NCI-H1694 (cell line): ENCODE data around the gene KMO.

Experiments
- DNase-seq: peaks from one replicate; lab custom pipeline; 2025; lab: John Stamatoyannopoulos, UW

The KMO gene

GRCh38 chr1:241630005-241630404, 97.8 kb downstream of the KMO start:
- DNase-seq, result no peak

GRCh38 chr1:241630476-241630875, 98.3 kb downstream of the KMO start:
- DNase-seq, result no peak

- DNase-seq, result no peak
Observed at GRCh38 chr1:241630899-241631298, 98.7 kb downstream of the KMO start.

DNA sequence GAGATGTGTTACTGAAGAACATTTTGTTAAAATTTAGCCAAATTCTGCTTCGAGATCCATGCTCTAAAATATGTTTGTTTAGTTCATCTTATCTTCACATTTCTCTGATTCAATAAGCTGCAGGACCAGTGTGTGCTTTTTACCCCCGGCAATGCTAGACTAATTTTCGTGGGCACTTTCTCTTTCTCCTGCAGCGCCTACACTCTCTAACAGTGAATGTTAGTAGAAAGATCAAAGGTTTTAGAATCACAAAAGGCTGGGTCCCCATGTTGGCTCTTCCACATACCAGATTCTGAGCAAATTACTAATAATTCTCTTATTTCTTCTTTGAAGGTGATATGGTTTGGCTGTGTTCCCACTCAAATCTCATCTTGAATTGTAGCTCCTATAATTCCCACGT, 99.5 kb downstream of the KMO start:
- DNase-seq, result no peak

GRCh38 chr1:241632987-241633386, 100.8 kb downstream of the KMO start:
- no peak for DNase-seq

DNA sequence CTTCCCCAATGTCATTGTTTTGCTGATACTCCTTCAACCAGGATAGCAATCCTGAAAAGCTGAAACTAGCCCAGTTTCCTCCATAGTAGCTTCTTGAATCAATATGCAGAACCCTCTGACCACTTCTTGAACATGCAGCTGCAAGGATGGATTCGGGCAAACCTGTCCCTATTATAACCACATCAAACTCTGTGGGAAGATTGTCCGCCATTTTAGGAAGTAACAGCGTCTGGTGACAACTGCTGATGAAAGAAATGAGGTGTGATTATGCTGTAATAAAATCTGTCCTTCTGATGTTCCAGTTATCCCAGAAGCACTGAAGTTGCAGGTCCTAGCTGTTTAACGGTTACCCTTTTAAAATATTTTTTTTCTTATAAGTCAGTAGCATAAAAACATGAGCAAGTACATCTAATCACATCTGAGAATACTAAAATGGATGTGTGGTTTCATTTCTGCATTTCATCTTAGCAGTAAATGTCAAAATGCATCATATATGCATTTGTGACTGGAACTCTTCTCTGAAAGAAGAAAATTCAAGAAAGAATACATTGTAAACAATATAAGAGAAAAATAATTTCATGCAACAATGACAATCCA, 103.5 kb downstream of the KMO start:
- DNase-seq, result no peak

DNA sequence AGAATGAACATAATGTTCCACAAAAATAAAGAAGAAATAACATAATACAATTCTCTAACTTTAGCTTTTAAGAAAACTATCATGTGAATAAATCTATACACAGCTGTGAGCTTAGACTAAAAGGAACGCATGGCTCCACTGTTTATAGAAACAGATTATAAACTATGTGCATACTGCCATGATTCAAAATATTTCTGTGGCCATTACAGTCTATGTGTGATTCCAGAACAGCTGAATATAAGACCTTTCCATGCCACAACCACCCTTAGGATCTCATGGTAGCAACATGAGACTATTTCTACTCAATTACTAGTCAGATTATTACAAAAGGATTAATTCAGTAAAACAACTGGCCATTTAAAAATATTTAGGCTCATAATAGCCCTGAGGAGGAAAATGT, 104.1 kb downstream of the KMO start:
- DNase-seq, result no peak

DNA sequence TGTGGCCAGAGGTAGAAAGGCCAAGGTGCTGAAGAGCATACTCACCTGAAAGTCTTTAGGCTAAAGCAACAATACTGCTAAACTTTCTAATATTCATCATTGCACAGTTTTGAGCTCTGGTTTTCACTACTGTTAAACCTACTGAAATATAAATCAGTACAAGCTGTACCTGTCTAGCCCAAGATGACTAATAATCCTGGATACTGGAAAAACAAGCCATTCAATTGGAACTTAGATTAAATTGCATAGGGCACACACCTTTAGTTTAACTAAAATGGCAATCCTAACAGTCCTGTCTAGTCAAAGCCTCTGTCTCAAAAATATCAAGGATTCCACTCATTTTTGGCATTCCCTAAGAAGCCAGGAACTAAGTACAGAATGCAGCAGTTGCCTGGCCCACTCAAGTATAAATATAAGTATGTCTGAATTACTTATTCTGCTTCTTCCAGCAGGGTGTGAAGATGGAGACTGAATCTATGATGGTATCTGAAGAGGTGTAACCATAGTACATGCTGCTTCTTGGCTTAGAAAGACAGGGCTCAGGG, 104.9 kb downstream of the KMO start:
- DNase-seq, result no peak

GRCh38 chr1:241637604-241638003, 105.4 kb downstream of the KMO start:
- DNase-seq, result no peak

DNA sequence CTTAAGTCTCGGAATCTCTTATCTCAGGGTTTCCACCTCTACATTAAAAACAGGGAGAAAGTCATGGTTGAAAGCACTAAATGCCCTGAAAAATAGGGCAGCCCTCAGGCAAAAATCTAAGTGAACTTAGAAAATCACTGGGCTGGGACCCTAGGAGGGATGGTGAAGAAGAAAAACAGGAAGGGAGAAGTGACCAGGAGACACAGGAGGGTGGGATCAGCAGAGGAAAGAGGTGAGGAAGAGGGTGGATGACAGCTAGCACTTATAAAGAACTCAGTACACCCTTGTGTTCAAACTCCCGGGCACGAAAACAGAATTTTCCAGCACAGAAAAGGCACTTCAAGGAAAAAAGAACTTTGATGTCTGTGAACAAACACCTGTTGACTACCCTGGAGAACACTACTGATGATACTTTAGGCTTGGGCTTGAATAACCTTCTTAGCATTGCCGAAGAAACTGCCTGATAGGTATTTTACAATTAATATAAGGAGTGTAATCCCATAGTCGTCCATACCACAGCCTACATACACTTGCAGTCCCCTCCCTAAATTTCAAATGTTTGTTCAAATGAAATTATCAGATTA, 106.0 kb downstream of the KMO start:
- no peak for DNase-seq

DNA sequence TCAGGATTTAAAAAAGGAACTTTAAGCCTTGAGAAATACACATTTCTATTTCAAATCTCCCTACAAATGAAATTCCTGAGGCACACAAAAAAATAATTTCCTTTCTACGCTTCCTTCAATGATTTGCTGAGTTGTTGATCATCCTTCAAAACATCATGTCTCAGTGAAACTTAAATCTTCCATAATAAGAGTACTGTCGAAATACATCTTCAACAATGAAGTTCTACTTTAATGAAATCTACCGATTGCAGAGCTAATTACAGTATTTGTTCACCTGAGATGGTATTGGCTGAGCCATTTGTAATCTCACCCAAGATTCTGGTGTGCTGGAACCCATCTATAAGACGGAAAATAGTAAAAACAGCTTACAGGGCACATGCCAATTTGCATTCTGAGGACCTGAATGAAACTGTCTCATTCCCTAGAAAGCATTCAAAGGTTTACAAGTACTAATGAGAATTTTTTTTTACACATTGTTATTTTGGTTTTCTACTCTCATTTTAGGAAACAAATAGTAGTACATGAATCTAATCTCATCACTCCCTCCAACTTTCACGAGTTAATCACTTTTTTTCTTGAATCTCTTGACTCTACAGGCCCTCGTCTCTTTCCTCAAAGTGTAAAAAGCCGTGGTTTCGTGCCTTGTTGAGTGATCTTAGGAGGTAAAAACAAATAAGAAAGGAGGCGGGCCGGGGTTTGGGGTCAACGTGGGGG, 106.9 kb downstream of the KMO start:
- DNase-seq, result peak; percentile 33

GRCh38 chr1:241639623-241640148, 107.5 kb downstream of the KMO start:
- DNase-seq, result no peak

- DNase-seq, result peak; percentile 67
Observed at GRCh38 chr1:241640149-241640866, 108.1 kb downstream of the KMO start, which contains the start of the genes CHML and OPN3. Gene CHML, minus strand, starts transcription at chr1:241640369. Its CDS starts 4,603 bp downstream, at chr1:241635766. Gene OPN3, minus strand, starts transcription at chr1:241640369. Its CDS starts 115 bp downstream, at chr1:241640254.

DNA sequence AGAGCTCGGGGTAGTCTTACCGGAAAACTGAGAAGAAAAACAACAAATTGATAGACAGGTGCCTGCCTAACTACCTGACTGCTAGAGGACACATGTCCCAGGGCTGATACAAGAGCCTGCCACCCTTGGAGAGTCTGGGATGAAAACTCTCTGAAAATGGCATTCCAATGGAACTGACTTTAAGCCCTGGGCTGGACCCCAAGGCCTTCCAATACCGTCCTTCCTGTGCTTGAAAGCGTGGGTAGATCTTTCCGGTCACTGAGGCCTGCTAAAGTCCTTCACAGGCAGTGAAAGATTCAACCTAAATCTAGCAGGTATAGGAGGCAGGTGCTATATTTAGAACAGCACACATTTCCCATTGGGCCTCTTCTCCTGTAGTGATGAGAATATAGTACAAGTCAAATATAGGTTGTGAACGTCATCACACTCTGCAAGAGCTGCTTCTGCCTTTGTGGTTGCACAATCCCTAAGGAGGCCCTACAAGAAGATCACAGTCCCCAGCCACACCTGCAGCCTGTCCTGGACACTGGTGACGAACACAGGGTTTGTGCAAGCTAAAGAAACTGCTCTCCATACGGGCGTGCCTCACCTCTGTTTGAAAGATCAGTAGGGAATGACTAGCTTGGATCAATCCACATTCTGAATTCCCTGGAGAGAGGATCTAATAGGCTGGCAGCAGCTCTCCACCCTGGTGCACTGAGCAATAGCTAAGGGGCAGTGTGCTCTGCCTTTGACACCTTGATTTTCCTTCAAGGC, 108.9 kb downstream of the KMO start:
- no peak for DNase-seq

DNA sequence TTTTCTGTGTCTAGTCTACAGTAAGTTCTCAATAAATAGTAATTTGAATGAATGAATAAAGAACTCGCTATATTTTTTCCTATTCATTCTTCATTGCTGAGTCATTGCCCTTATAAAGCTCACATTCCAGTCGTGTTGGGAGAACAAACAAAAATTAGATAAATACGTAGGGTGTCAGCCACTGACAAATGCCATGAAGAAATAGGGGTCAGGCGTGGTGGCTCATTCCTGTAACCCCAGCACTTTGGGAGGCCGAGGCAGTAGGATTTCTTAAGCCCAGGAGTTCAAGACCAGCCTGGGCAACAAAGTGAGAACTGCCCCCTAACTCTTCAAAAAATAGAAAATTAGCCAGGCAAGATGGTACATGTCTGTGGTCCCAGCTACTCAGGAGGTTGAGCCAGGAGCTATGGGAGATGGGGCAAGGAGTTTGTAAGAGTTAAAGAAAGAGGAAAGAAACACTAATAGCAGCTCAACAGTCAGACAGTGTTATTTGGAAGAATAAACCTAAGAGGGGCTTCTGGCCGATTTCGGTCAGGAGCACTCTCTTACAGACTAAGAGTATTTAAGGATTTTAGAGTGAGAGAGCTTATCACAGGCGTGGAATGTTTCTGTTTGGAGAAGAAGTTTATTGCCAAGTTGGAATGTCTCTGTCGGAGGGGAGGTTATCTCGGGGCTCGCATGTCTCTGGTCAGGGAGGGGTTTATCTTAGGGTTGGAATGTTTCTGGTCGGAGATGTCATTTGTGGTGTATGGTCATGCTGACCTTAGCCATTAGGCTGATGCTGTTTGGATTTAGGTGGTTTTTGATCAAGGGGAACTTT, 109.8 kb downstream of the KMO start:
- no peak for DNase-seq

DNA sequence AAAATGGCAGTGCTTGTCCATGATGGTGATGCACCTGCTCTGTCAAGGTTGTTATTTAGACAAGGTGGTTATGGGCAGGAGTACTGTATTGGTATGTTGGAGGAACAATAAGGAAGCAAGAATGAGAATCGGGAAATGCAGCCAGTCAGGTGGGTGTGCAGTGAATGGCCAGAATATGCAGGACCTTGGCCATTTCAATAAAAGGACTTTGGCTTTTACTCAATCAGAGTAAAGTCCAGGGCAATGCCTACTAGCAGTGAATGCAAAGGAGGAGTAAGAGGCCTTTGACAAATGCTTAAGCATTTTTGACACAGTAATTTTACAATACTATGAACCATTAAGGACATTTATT, 110.4 kb downstream of the KMO start:
- DNase-seq, result no peak

DNA sequence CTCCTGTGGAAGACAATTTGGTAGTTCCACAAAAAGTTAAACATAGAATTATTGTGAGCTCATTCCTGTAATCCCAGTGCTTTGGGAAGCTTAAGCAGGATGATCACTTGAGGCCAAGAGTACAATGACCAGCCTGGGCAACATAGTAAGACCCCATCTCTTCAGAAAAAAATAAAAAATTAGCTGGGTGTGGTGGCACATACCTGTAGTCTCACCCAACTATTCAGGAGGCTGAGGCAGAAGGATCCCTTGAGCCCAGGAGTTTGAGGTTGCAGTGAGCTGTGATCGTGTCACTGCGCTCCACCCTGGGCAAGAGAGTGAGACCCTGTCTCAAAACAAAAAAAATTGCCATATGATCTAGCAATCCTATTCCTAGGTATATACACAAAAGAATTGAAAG, 112.1 kb downstream of the KMO start:
- DNase-seq, result no peak

- no peak for DNase-seq
Observed at GRCh38 chr1:241645199-241645598, 113.0 kb downstream of the KMO start.
